ENCODE measurements around the gene RPS19. TPM values are rescaled to one million over a fixed set of nuclear protein-coding genes. Genes with fewer than 3 reads are reported as not detected.
A peak's percentile ranks its signal among the peaks of the same experiment; 100 is the strongest.

Gene RPS19
- total and polyA plus RNA-seq, 10 of the 15 experiments (the other 5 are each of a cell fraction or from before 2014, with no cell fraction given): 2,615 to 5,578 (median 4,127) TPM

DNA sequence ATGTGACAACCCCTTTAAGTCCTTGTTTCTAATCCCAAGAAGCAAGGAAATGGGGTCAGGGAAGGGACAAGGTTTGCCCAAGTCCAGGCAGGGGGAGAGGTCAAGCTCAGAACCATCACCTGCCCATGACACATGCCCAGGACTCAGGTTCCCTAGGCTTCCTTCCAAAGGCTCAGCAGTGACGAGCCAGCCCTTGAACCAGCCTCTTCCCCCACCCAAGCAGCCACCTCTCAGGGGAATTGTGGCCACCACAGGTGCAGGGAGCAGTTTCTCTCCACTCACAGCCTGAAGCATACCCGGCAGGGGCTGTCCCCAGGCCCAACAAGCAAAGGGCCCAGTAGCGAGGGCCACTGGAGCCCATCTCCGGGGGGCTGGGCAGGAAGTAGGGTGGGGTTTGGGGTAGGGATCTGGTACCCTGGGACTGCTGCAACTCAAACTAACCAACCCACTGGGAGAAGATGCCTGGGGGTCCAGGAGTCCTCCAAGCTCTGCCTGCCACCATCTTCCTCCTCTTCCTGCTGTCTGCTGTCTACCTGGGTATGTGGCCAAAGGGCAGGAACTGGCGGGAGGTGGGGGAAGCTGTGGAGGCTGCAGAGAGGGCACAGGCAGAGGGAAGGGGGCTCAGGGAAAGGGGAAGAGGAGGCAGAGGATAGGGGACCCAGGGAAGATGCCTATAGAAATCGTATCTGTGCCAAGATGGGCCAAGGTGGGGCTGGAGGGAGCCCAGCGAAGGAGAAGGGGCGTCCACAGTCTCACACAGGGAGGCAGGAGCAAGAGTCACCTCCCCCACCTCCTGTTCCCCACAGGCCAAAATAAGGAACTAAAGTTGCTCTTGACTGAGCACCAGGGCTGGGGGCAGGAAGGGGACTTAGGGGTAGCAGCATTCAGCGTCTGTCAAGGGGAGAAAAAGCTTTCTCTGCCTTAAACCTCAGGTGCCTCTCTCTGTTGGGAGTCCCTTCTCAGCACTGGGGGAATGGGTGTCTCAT is 17.1 kb downstream of the RPS19 start, which contains the start of gene CD79A (continued):
- TF ChIP-seq NFYA (IDR thresholded peaks at IDR 0.05; ENCODE audit: borderline replicate concordance, low read depth, low read length) (no peak), SP1 (IDR thresholded peaks at IDR 0.05; ENCODE audit: low read depth, low read length) (peak; percentile 73), TCF12 (IDR thresholded peaks at IDR 0.05; ENCODE audit: low read depth, low read length) (peak; percentile 99), PAX5 (IDR thresholded peaks at IDR 0.05; ENCODE audit: borderline replicate concordance, low read depth, low read length) (peak; percentile 95), SPI1 (IDR thresholded peaks at IDR 0.05; ENCODE audit: borderline replicate concordance, insufficient read depth, low read depth, low read length) (no peak), NBN (IDR thresholded peaks at IDR 0.05) (peak; percentile 90), MXI1 (IDR thresholded peaks at IDR 0.05; ENCODE audit: low read depth, low read length) (peak; percentile 76), MTA2 (IDR thresholded peaks at IDR 0.05; ENCODE audit: low read depth) (peak; percentile 78; the same call in 1 of the 2 replicates), RFX5 (IDR thresholded peaks at IDR 0.05; ENCODE audit: low read depth, low read length) (no peak), RCOR1 (conservative IDR thresholded peaks at IDR 0.05; ENCODE audit: low read depth, low read length) (peak; percentile 3; the same call in 1 of the 2 replicates), USF1 (IDR thresholded peaks at IDR 0.05; ENCODE audit: borderline replicate concordance, extremely low read length, insufficient read depth, low read depth, low read length) (no peak), BCL11A (IDR thresholded peaks at IDR 0.05; ENCODE audit: low read depth, low read length) (peak; percentile 81), BACH1 (IDR thresholded peaks at IDR 0.05; ENCODE audit: borderline replicate concordance) (no peak), CHD4 (IDR thresholded peaks at IDR 0.05) (no peak), ZNF217 (IDR thresholded peaks at IDR 0.05) (no peak), SIX5 (IDR thresholded peaks at IDR 0.05; ENCODE audit: low read depth, low read length, severe bottlenecking) (no peak), KAT2A (conservative IDR thresholded peaks at IDR 0.05; ENCODE audit: control insufficient read depth, low read depth, low read length) (no peak), ZNF274 (IDR thresholded peaks at IDR 0.05; ENCODE audit: insufficient read depth, insufficient read length) (no peak), BRCA1 (IDR thresholded peaks at IDR 0.05; ENCODE audit: low read depth, low read length) (no peak)
- TF ChIP-seq, protein P1, sequence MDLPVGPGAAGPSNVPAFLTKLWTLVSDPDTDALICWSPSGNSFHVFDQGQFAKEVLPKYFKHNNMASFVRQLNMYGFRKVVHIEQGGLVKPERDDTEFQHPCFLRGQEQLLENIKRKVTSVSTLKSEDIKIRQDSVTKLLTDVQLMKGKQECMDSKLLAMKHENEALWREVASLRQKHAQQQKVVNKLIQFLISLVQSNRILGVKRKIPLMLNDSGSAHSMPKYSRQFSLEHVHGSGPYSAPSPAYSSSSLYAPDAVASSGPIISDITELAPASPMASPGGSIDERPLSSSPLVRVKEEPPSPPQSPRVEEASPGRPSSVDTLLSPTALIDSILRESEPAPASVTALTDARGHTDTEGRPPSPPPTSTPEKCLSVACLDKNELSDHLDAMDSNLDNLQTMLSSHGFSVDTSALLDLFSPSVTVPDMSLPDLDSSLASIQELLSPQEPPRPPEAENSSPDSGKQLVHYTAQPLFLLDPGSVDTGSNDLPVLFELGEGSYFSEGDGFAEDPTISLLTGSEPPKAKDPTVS (IDR thresholded peaks at IDR 0.05; ENCODE audit: low read depth, low read length): no peak
- TF ChIP-seq, protein P2, sequence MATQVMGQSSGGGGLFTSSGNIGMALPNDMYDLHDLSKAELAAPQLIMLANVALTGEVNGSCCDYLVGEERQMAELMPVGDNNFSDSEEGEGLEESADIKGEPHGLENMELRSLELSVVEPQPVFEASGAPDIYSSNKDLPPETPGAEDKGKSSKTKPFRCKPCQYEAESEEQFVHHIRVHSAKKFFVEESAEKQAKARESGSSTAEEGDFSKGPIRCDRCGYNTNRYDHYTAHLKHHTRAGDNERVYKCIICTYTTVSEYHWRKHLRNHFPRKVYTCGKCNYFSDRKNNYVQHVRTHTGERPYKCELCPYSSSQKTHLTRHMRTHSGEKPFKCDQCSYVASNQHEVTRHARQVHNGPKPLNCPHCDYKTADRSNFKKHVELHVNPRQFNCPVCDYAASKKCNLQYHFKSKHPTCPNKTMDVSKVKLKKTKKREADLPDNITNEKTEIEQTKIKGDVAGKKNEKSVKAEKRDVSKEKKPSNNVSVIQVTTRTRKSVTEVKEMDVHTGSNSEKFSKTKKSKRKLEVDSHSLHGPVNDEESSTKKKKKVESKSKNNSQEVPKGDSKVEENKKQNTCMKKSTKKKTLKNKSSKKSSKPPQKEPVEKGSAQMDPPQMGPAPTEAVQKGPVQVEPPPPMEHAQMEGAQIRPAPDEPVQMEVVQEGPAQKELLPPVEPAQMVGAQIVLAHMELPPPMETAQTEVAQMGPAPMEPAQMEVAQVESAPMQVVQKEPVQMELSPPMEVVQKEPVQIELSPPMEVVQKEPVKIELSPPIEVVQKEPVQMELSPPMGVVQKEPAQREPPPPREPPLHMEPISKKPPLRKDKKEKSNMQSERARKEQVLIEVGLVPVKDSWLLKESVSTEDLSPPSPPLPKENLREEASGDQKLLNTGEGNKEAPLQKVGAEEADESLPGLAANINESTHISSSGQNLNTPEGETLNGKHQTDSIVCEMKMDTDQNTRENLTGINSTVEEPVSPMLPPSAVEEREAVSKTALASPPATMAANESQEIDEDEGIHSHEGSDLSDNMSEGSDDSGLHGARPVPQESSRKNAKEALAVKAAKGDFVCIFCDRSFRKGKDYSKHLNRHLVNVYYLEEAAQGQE (IDR thresholded peaks at IDR 0.05; ENCODE audit: low read depth, low read length): no peak
- TF ChIP-seq, protein P3, sequence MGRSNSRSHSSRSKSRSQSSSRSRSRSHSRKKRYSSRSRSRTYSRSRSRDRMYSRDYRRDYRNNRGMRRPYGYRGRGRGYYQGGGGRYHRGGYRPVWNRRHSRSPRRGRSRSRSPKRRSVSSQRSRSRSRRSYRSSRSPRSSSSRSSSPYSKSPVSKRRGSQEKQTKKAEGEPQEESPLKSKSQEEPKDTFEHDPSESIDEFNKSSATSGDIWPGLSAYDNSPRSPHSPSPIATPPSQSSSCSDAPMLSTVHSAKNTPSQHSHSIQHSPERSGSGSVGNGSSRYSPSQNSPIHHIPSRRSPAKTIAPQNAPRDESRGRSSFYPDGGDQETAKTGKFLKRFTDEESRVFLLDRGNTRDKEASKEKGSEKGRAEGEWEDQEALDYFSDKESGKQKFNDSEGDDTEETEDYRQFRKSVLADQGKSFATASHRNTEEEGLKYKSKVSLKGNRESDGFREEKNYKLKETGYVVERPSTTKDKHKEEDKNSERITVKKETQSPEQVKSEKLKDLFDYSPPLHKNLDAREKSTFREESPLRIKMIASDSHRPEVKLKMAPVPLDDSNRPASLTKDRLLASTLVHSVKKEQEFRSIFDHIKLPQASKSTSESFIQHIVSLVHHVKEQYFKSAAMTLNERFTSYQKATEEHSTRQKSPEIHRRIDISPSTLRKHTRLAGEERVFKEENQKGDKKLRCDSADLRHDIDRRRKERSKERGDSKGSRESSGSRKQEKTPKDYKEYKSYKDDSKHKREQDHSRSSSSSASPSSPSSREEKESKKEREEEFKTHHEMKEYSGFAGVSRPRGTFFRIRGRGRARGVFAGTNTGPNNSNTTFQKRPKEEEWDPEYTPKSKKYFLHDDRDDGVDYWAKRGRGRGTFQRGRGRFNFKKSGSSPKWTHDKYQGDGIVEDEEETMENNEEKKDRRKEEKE (IDR thresholded peaks at IDR 0.05): no peak

All from GM12878 (cell line).